RWPE2 (cell line): ENCODE data around the gene PCDH1.

ENCODE experiments used
- ATAC-seq: fragments of 200-7000 bp; cut with Tn5 transposase; 3 replicates; pipeline ENCODE4 v1.9.1; 2021; ENCODE audit warnings: low read depth
- DNase-seq: peaks from one replicate; pipeline ENCODE4 v3.0.0-alpha.2; 2020; ENCODE audit warnings: low spot score
- H3K27ac ChIP-seq: fragments of 450-650 bp; 2 replicates; pipeline ENCODE4 v1.5.1; 2017; ENCODE audit warnings: mild to moderate bottlenecking; ENCODE audit not compliant: poor library complexity, severe bottlenecking
- H3K27me3 ChIP-seq: fragments of 250-450 bp; sonication (Bioruptor Pico); 2 replicates; pipeline ENCODE4 v1.5.1; 2021; ENCODE audit warnings: mild to moderate bottlenecking, moderate library complexity; ENCODE audit not compliant: insufficient read depth, poor library complexity, severe bottlenecking
- H3K36me3 ChIP-seq: fragments of 250-450 bp; sonication (Bioruptor Pico); 2 replicates; pipeline ENCODE4 v1.5.1; 2020; ENCODE audit warnings: low read depth, mild to moderate bottlenecking, moderate library complexity
- H3K4me1 ChIP-seq: fragments of 250-450 bp; sonication (Bioruptor Pico); 2 replicates; pipeline ENCODE4 v1.5.1; 2021; ENCODE audit warnings: mild to moderate bottlenecking, moderate library complexity; ENCODE audit not compliant: insufficient read depth, poor library complexity, severe bottlenecking
- H3K4me3 ChIP-seq: fragments of 250-450 bp; sonication (Bioruptor Pico); 2 replicates; pipeline ENCODE4 v1.5.1; 2021; ENCODE audit warnings: mild to moderate bottlenecking, moderate library complexity; ENCODE audit not compliant: severe bottlenecking
- H3K9me3 ChIP-seq: fragments of 250-450 bp; sonication (Bioruptor Pico); 2 replicates; pipeline ENCODE4 v1.5.1; 2021; ENCODE audit warnings: mild to moderate bottlenecking, moderate library complexity; ENCODE audit not compliant: severe bottlenecking
- CTCF ChIP-seq: fragments of 450-650 bp; IDR thresholded peaks from one replicate; pipeline ENCODE4 v1.5.1; 2017; ENCODE audit warnings: mild to moderate bottlenecking, moderate library complexity; ENCODE audit not compliant: poor library complexity, severe bottlenecking

Gene PCDH1

DNA sequence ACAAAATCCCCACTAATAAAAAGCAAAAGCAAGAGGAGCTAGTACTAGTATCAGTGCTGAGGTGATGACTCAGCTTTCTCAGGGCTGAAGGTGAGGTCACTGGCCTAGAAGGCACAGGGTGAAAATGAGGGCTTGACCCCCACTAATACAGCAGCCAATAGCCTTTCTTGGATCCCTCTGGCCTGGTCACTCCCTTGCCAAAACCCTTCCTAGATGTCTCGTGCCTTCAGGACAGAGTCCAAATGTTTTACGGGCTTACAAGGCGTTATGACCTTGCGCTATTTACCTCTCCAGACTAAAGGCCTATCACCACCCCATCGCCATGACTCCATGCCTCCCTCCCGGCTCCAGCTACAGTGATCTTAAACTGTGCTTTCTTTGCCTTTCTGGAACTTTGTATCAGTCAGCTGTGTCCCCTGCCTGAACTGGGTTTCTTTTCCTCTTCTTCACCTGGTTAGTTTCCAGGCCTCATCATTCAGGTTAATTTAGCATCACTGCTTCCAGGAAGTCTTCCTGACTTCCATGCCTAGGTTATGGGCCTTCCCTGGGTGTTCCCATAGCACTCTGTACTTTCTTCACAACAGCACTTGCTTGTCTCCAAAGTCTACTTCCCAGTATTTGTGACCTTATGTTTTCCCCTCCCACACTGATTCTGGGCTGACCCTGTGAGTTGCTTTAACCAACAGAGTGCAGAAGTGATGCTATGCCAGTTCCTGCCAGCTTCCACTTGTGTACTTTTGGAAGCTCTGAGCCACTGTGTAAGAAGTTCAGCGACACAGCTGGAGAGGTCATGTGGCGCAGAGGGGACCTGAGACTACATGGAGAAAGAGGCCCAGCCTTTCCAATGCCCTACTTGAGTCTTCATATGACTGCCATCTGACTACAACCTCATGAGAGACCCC is 41.3 kb upstream of the PCDH1 start:
- H3K4me3 ChIP-seq: no peak overlapping the region
- H3K4me1 ChIP-seq: no peaks in the 10 kb centered on the region
- H3K27me3 ChIP-seq: no peaks in the 10 kb centered on the region
- DNase-seq: no peak
- 0 out of 2 replicates have a peak, but pooled peaks cover 3% of the 10 kb centered on the region for H3K36me3 ChIP-seq
- ATAC-seq: no peak
- H3K9me3 ChIP-seq: no peaks in the 10 kb centered on the region
- H3K27ac ChIP-seq: no peak overlapping the region
- TF ChIP-seq CTCF: no peak

DNA sequence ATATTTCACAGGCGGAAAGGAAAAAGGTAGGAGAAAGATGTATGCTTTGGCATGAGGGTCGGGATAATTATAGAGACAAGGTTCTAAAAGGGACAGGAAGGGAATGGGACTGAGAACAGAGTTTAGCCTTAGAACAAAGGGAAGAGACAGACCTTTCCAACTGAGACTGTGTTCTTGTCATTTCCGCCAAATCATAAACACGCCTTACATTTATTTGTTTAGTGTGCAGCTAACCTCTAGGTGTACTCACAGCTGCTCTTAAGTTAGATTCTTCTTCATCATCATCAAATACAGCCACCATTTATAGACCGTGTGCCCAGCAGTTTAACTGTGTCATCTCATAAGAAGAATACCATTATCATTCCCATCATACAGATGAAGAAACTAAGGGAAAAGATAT is 39.5 kb upstream of the PCDH1 start:
- TF ChIP-seq CTCF: no peak
- DNase-seq: no peak
- no peak overlapping the region for H3K4me3 ChIP-seq
- H3K27me3 ChIP-seq: peaks cover 8% of the 10 kb centered on the region
- H3K9me3 ChIP-seq: no peaks in the 10 kb centered on the region
- 0 out of 2 replicates have a peak, but pooled peaks cover 3% of the 10 kb centered on the region for H3K36me3 ChIP-seq
- no peak for ATAC-seq
- H3K4me1 ChIP-seq: no peaks in the 10 kb centered on the region
- no peak overlapping the region for H3K27ac ChIP-seq

DNA sequence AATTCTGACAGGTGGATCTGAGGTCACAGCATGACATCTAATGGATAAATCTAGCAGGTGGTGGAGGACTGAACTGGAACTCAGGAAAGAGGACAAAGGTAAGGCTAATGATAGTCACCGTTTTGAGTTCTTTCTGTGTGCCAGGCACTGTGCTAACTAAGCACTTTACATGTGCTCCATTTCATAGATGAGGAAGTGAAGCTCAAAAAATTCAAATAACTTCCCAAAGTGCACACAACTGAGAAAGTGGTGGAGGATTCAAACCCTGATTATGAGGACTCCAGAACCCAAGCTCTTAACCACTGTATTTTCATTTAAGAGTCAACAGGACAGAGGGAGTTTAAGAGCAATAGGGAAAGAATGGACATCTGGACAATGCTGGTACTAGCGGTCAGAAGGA is 38.3 kb upstream of the PCDH1 start:
- H3K9me3 ChIP-seq: no peaks in the 10 kb centered on the region
- TF ChIP-seq CTCF: no peak
- H3K4me3 ChIP-seq: no peak overlapping the region
- no peaks in the 10 kb centered on the region for H3K36me3 ChIP-seq
- DNase-seq (no peak), ATAC-seq (no peak)
- no peak overlapping the region for H3K27ac ChIP-seq
- peaks cover 8% of the 10 kb centered on the region for H3K27me3 ChIP-seq
- no peaks in the 10 kb centered on the region for H3K4me1 ChIP-seq

- Histone ChIP-seq H3K36me3 (no peaks in the 10 kb centered on the region), H3K4me1 (no peaks in the 10 kb centered on the region), H3K27ac (no peak overlapping the region), H3K9me3 (no peaks in the 10 kb centered on the region), H3K4me3 (no peak overlapping the region), H3K27me3 (peaks cover 8% of the 10 kb centered on the region)
- ATAC-seq: peak; percentile 22; the same call in 1 of the 3 replicates
- DNase-seq: no peak
- TF ChIP-seq CTCF: no peak
Measured at GRCh38 chr5:141915881-141916336, 37.7 kb upstream of the PCDH1 start.

- TF ChIP-seq CTCF: no peak
Measured at GRCh38 chr5:141914797-141915196, 36.6 kb upstream of the PCDH1 start.

More at GRCh38 chr5:141914797-141915196, 36.6 kb upstream of the PCDH1 start:
- Histone ChIP-seq H3K9me3 (no peaks in the 10 kb centered on the region), H3K27me3 (peaks cover 8% of the 10 kb centered on the region), H3K4me1 (no peaks in the 10 kb centered on the region), H3K4me3 (no peak overlapping the region), H3K36me3 (no peaks in the 10 kb centered on the region), H3K27ac (no peak overlapping the region)
- DNase-seq (no peak), ATAC-seq (no peak)
